Measurements from ENCODE around the gene OR2T8.

DNA sequence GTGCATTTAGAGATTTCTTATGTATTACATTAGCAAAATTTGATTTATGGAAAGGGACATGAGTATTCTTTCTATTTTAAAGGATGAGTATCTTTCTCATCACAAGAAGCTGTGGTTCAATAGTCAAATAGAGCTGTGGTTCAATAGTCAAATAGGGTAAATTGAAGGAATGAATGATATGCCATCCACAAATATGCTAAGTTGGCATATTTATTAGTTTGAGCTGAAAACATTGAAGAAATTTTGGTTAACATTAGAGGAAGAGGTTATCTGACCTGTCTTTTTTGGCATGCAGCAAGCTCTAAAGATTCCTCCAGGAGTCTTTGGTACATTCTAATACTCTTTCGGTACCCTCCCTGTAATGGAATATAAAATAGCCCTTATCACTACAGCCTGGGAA is 33.4 kb downstream of the OR2T8 start:
- TF ChIP-seq, protein P1, sequence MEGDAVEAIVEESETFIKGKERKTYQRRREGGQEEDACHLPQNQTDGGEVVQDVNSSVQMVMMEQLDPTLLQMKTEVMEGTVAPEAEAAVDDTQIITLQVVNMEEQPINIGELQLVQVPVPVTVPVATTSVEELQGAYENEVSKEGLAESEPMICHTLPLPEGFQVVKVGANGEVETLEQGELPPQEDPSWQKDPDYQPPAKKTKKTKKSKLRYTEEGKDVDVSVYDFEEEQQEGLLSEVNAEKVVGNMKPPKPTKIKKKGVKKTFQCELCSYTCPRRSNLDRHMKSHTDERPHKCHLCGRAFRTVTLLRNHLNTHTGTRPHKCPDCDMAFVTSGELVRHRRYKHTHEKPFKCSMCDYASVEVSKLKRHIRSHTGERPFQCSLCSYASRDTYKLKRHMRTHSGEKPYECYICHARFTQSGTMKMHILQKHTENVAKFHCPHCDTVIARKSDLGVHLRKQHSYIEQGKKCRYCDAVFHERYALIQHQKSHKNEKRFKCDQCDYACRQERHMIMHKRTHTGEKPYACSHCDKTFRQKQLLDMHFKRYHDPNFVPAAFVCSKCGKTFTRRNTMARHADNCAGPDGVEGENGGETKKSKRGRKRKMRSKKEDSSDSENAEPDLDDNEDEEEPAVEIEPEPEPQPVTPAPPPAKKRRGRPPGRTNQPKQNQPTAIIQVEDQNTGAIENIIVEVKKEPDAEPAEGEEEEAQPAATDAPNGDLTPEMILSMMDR (IDR thresholded peaks at IDR 0.05): no peak
- TF ChIP-seq POLR2A (IDR thresholded peaks at IDR 0.05): no peak
